Body of pancreas (tissue), 4 donors: ENCODE measurements around the gene SLC6A11. TPM values are rescaled to one million over a fixed set of nuclear protein-coding genes. Genes with fewer than 3 reads are reported as not detected.

Source experiments
- ATAC-seq: fragments of 150-250 bp; one replicate; pipeline ENCODE4 v1.9.1; 2016
- DNase-seq, 4 donors: peaks; one replicate each; pipeline ENCODE4 v3.0.0-alpha.2; 2019
- H3K27ac ChIP-seq, 4 donors: fragments of 200-600 bp; sonication (generic); 1 replicate in 3 of 4; 2 replicates in 1 of 4; pipeline versions ENCODE4 v1.5.1 to v1.6.1; 2016 to 2019; ENCODE audit warnings: mild to moderate bottlenecking in 1 of 4, mixed read lengths in 1 of 4, moderate library complexity in 1 of 4
- H3K27me3 ChIP-seq, 2 donors: fragments of 200-600 bp; sonication (generic); one replicate each; pipeline ENCODE4 v1.6.0; 2016; ENCODE audit warnings: mild to moderate bottlenecking in 1 of 2
- H3K36me3 ChIP-seq, 2 donors: fragments of 200-600 bp; sonication (generic); replicated peaks in 1 of 2; 2 replicates each; pipeline ENCODE4 v1.5.1; 2016; ENCODE audit warnings: low read depth in 2 of 2; ENCODE audit not compliant: insufficient read depth in 1 of 2
- H3K4me1 ChIP-seq: fragments of 200-600 bp; sonication (generic); one replicate; pipeline ENCODE4 v1.6.0; 2016
- H3K4me3 ChIP-seq, 2 donors: fragments of 200-600 bp; sonication (generic); 1 replicate in 1 of 2; 2 replicates in 1 of 2; pipeline ENCODE4 v1.5.1; 2016 to 2019
- H3K9me3 ChIP-seq, 3 donors: fragments of 200-600 bp; sonication (generic); 1 replicate in 2 of 3; 2 replicates in 1 of 3; pipeline ENCODE4 v1.5.1; 2016
- POLR2A ChIP-seq, 3 donors: fragments of 450-650 bp; IDR thresholded peaks; one replicate each; pipeline ENCODE4 v1.6.1; 2016; ENCODE audit warnings: antibody characterized with exemption in 3 of 3, mild to moderate bottlenecking in 2 of 3
- WGBS, 2 donors: methylation state at CpG; one replicate each; pipeline ENCODE4 v1.1.5; 2017; 5-methylcytosine and 5-hydroxymethylcytosine counted together
- intact Hi-C: fragments of 100-400 bp; cut with DNase I; formaldehyde crosslinking; loops from one replicate; pipeline ENCODE4 v1.15.1; 2023
- total RNA-seq, 2 donors: library from RNA; depleted of rRNA; stranded (reverse); fragments of >200 nt; gene quantifications; one replicate each; pipeline ENCODE4 v1.1.0, GENCODE V29; 2016
- TF ChIP-seq, protein P1 (sequence below), 7 experiments: fragments of 450-650 bp in 4 of 7; fragments of 200-600 bp in 3 of 7; sonication (generic) in 3 of 7; IDR thresholded peaks; one replicate each; pipeline ENCODE4 v1.5.1; 2016 to 2019; ENCODE audit warnings: antibody characterized with exemption in 7 of 7

SLC6A11 gene
- total RNA-seq, 2 donors from 2014 or later, result 0.52 TPM; not detected in 1

DNA sequence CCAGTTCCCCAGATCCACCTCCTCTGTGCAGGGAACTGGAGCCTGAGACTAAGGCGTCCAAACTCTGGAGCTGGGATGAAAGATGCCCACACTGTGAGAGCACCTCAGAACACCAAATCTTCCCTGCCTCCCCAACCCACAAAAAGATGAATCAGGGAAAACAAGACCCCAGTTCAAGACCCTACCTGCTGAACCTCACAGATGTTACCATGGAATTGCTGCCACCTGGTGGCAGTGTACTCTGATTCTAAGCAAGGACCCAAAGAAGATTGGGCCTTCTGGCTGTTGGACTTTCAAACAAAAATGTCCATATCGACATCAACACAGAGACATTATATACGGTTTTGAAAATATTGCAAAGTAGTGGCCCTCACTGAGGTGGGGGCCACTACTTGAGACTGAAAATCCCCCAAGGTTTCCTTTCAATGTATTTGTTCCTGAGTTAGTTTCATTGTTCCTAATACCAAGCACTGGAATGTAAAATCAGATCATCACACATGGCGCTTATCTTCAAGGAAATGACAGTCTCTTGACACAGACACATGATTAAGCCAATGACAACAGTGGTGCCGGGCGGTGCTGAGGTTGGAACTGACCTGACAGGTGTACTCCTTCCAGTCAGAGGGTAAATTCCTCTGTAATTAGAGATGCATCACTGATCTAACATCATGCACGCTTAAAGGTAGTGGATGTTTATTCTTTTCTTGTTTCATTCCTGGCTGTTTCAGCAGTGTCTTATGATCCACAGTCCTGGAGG, 67.6 kb downstream of the SLC6A11 start:
- peak in 1 of 4 donors; percentile 5 for DNase-seq
- WGBS, 2 donors, result 40 to 48% methylated on average over 7 of the region's 7 CpGs
- no peaks in the 10 kb centered on the region for H3K4me1 ChIP-seq

DNA sequence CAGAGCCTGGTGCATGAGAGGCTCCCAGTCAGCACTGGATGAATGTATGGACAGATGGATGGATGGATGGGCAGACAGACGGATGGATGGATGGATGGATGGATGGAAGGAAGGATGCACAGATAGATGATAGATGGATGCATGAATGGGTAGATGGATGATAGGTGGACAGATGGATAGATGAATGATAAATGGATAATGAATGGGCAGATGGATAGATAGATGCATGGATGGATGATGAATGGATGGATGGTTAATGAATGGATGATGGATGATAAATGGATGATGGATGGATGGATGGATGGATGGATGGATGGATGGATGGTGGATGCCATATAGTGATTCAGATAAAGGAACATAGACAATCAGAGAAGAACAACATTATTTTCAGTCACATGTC, 71.0 kb downstream of the SLC6A11 start:
- Histone ChIP-seq H3K36me3 (no peaks in the 10 kb centered on the region), H3K27me3 (no peaks in the 10 kb centered on the region), H3K9me3 (peaks cover 0 to 14% (median 0%) of the 10 kb centered on the region in 3 donors), H3K27ac (no peak overlapping the region), H3K4me1 (no peaks in the 10 kb centered on the region), H3K4me3 (no peak overlapping the region)
- no peak for TF ChIP-seq POLR2A (IDR thresholded peaks at IDR 0.05)
- TF ChIP-seq, protein P1, sequence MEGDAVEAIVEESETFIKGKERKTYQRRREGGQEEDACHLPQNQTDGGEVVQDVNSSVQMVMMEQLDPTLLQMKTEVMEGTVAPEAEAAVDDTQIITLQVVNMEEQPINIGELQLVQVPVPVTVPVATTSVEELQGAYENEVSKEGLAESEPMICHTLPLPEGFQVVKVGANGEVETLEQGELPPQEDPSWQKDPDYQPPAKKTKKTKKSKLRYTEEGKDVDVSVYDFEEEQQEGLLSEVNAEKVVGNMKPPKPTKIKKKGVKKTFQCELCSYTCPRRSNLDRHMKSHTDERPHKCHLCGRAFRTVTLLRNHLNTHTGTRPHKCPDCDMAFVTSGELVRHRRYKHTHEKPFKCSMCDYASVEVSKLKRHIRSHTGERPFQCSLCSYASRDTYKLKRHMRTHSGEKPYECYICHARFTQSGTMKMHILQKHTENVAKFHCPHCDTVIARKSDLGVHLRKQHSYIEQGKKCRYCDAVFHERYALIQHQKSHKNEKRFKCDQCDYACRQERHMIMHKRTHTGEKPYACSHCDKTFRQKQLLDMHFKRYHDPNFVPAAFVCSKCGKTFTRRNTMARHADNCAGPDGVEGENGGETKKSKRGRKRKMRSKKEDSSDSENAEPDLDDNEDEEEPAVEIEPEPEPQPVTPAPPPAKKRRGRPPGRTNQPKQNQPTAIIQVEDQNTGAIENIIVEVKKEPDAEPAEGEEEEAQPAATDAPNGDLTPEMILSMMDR (IDR thresholded peaks at IDR 0.05), result no peak
- intact Hi-C loops, result loop anchor here (10.0 kb wide), 1 partner anchor 122 kb away; no protein-coding TSS in a partner anchor
- WGBS, 2 donors, result 36 to 46% methylated on average over 1 of the region's 1 CpG
- ATAC-seq (no peak), DNase-seq (no peak)

More for the DNA sequence above, 67.6 kb downstream of the SLC6A11 start:
- Histone ChIP-seq H3K27me3 (no peaks in the 10 kb centered on the region), H3K27ac (no peak overlapping the region), H3K36me3 (no peaks in the 10 kb centered on the region), H3K4me3 (no peak overlapping the region), H3K9me3 (no peaks in the 10 kb centered on the region)
- no peak for ATAC-seq
- intact Hi-C loops, result loop anchor here (10.0 kb wide), 1 partner anchor 119 kb away; no protein-coding TSS in a partner anchor
- TF ChIP-seq, protein P1 (IDR thresholded peaks at IDR 0.05), result peak in 5 of 7 experiments; percentile 7 to 35 (median 11)
- no peak for TF ChIP-seq POLR2A (IDR thresholded peaks at IDR 0.05)

DNA sequence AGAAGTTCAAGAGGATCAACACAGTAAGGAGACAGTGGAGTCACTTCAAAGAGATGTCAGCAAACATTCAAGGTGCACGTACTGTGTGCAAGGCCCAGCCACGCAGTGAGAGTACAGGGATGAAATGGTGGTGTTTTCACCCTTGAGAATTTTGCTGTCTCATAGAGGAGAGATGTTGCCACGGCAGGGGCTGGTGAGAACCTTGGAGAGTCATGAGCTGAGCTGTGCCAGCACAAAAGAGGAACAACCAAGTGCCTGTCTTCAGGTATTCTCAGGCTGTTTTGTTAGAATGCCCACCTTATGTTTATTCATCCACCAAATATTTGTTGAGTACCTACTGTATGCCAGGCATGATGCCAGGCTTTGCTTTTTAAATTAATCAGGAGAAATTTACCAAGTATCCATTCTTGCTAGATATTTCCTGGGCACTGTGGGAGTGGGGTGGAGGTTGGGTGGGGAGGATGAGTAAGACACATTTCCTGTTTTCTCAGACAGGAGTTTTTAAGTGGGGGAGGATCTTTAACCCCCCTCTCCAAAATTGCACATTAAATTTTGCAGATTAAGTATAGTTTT, 72.6 kb downstream of the SLC6A11 start:
- no peaks in the 10 kb centered on the region for H3K27me3 ChIP-seq

DNA sequence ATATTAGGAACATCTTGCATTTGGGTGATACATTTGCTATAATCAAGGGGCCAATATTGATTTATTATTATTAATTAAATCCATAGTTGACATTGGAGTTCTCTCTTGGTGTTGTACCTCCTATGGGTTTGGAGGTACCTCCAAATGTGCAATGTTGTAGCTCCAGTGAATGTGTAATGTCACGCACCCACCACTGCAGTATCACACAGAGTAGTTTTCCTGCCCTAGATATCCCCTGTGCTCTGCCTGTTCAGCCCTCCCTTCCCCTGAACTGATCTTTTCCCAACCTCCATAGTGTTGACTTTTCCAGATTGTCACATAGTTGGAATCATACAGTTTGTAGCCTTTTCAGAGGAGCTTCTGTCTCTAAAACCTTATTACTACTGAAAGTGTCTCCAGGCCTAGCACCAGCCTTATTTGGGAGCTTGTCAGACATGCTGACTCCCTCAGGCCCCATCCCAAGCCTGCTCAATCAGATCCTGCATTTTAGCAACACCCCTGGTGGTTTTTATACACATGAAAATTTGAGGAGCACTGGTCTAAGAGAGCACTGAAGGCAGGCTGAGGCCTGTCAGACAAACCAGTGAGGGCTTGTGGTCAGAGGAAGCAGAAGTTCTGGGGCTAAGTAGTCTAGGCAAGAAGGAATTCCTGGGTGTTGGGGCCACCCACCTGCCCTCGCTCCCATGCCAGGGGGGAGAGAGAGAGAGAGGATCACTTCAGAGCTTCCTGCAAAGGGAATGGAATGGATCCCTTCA, 73.4 kb downstream of the SLC6A11 start:
- Histone ChIP-seq H3K27ac (no peak overlapping the region), H3K27me3 (no peaks in the 10 kb centered on the region), H3K4me3 (no peak overlapping the region), H3K36me3 (no peaks in the 10 kb centered on the region), H3K4me1 (no peaks in the 10 kb centered on the region), H3K9me3 (peaks cover 0 to 18% (median 0%) of the 10 kb centered on the region in 3 donors)
- 58 to 69% methylated on average over 2 of the region's 2 CpGs for WGBS, 2 donors
- TF ChIP-seq, protein P1 (IDR thresholded peaks at IDR 0.05), result no peak
- no peak for TF ChIP-seq POLR2A (IDR thresholded peaks at IDR 0.05)
- no peak for ATAC-seq
- no peak for DNase-seq
- intact Hi-C loops, result loop anchor here (10.0 kb wide), 1 partner anchor 125 kb away; no protein-coding TSS in a partner anchor

More for the DNA sequence above, 72.6 kb downstream of the SLC6A11 start:
- no peak for DNase-seq
- intact Hi-C loops, result loop anchor here (10.0 kb wide), 1 partner anchor 124 kb away; no protein-coding TSS in a partner anchor
- no peak for ATAC-seq
- Histone ChIP-seq H3K36me3 (no peaks in the 10 kb centered on the region), H3K9me3 (peaks cover 0 to 18% (median 0%) of the 10 kb centered on the region in 3 donors), H3K4me3 (no peak overlapping the region), H3K27ac (no peak overlapping the region), H3K4me1 (no peaks in the 10 kb centered on the region)
- no peak for TF ChIP-seq POLR2A (IDR thresholded peaks at IDR 0.05)
- TF ChIP-seq, protein P1 (IDR thresholded peaks at IDR 0.05), result no peak
- 32 to 40% methylated on average over 3 of the region's 3 CpGs for WGBS, 2 donors
